ENCODE data around the gene CEP128.

Gene CEP128

DNA sequence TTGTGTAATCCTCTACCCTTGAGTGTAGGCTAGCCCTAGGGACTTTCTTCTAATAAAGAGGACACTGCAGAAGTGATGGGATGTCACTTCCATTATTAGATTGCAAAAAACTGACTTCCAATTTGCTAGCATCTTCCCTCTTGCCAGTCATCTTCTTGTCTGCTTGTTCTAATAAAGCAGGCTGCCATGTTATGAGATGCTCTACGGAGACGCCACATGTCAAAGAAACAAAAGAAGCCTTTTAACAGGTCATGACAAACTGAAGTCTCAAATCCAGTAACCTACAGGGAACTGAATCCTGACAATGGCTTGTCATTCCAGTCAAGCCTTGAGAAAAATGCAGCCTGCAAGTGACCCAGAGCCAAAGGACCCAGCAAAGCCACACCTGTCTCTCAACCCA lies 76.0 kb downstream of the CEP128 start:
- no peaks in the 10 kb centered on the region for H3K4me1 ChIP-seq (ENCODE audit: control insufficient read depth, insufficient read depth, low read length)
- no peaks in the 10 kb centered on the region for H3K36me3 ChIP-seq (ENCODE audit: control insufficient read depth, insufficient read depth, low read length)
- no peaks in the 10 kb centered on the region for H3K9me3 ChIP-seq (ENCODE audit: control insufficient read depth, low read length)
- H3K9ac ChIP-seq (ENCODE audit: low read length): no peak overlapping the region
- no peak overlapping the region for H3K4me3 ChIP-seq (ENCODE audit: low read length)
- H3K27me3 ChIP-seq (ENCODE audit: control insufficient read depth, insufficient read depth, low read length): no peaks in the 10 kb centered on the region

DNA sequence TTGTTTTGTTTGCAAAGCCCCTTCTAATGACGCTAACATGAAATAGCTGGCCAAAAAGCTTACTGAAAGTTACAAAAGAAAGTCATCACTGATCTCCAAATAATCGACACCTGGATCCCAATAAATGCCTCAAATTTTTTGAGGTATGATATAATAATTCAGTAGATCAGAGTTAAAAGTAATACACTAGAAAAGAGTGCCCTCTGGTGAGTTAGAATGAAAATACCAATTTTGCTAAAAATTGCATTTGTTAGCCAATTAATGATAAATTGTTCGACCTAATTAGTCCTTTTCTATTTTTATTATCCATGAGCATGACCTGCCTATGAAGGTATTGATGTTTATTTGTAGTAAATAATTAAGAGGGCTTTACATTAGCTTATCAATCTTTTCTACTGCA lies 78.6 kb downstream of the CEP128 start:
- Histone ChIP-seq H3K4me3 (ENCODE audit: low read length) (no peak overlapping the region), H3K9ac (ENCODE audit: low read length) (no peak overlapping the region), H3K27me3 (ENCODE audit: control insufficient read depth, insufficient read depth, low read length) (no peaks in the 10 kb centered on the region), H3K4me1 (ENCODE audit: control insufficient read depth, insufficient read depth, low read length) (no peaks in the 10 kb centered on the region), H3K36me3 (ENCODE audit: control insufficient read depth, insufficient read depth, low read length) (no peaks in the 10 kb centered on the region), H3K9me3 (ENCODE audit: control insufficient read depth, low read length) (no peaks in the 10 kb centered on the region)

DNA sequence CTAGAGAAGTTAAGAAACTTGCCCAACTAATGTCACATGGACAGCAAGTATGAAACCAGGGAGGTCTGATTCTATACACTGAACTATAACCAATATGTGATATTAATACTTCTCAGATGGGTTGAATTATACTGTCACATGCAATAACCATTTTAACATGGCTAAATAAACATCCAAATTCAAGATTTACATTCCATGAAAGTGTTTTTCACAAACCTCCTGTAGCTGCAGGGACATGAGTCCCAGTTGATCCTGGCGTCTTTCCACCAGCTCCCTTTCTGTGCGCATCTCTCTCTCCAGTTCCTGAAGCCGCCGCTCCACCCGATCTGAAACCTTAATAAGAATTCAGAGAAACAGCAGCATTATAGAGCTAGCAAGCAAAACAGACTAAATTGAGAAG lies 79.0 kb downstream of the CEP128 start:
- no peaks in the 10 kb centered on the region for H3K4me1 ChIP-seq (ENCODE audit: control insufficient read depth, insufficient read depth, low read length)
- no peaks in the 10 kb centered on the region for H3K9me3 ChIP-seq (ENCODE audit: control insufficient read depth, low read length)
- no peaks in the 10 kb centered on the region for H3K27me3 ChIP-seq (ENCODE audit: control insufficient read depth, insufficient read depth, low read length)
- no peak overlapping the region for H3K4me3 ChIP-seq (ENCODE audit: low read length)
- no peak overlapping the region for H3K9ac ChIP-seq (ENCODE audit: low read length)
- no peaks in the 10 kb centered on the region for H3K36me3 ChIP-seq (ENCODE audit: control insufficient read depth, insufficient read depth, low read length)

DNA sequence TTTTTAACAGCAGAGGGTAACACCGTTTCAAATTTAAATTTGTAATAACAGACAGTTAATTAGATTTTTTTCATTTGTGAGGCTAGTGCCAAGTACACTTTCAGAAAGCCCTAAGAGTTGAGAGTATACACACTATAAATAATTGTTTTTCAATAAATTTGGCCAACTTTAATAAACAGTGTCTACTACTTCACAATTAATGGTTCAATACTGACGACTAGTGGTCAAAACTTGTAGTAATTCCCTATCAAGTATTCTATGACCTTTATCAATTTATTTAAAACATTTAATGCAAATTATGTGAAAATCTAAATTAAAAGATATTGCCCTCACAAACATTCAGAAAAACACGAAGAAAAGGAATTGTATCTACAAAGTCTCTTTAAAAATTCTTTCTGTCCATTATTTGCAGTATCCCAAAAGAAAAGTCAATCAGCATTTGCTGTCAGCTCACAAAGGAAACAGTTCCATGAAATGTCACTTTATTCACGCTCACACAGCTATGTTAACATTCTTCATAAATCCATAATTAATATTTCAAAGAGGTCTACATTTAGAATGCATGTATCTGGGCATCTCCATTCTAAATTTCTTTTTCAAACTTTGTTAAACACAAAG lies 91.2 kb downstream of the CEP128 start:
- H3K4me1 ChIP-seq (ENCODE audit: control insufficient read depth, insufficient read depth, low read length): no peaks in the 10 kb centered on the region
- H3K36me3 ChIP-seq (ENCODE audit: control insufficient read depth, insufficient read depth, low read length): no peaks in the 10 kb centered on the region
- H3K9me3 ChIP-seq (ENCODE audit: control insufficient read depth, low read length): no peaks in the 10 kb centered on the region
- H3K9ac ChIP-seq (ENCODE audit: low read length): no peak overlapping the region
- H3K27me3 ChIP-seq (ENCODE audit: control insufficient read depth, insufficient read depth, low read length): no peaks in the 10 kb centered on the region
- no peak overlapping the region for H3K4me3 ChIP-seq (ENCODE audit: low read length)

DNA sequence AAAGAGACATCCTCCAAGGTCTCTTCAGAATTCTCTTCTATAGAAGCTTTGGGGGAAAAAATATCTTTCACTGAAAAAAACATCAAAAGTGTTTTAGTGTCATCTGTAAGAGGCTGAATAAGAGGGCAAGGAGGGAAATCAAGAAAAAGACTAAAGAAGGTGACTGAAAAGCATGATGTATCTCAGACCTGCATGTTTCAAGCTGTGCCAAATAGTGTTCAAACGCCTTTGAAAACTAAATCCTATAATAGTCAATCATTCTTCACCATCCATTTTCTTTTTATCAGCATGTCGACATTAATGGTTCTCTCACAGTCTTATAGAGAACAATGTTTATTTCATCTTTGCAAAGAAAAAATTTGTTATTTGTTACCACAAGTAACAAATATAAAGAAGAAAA lies 94.5 kb downstream of the CEP128 start:
- H3K9me3 ChIP-seq (ENCODE audit: control insufficient read depth, low read length): no peaks in the 10 kb centered on the region
- H3K4me1 ChIP-seq (ENCODE audit: control insufficient read depth, insufficient read depth, low read length): no peaks in the 10 kb centered on the region
- no peak overlapping the region for H3K4me3 ChIP-seq (ENCODE audit: low read length)
- H3K36me3 ChIP-seq (ENCODE audit: control insufficient read depth, insufficient read depth, low read length): no peaks in the 10 kb centered on the region
- no peaks in the 10 kb centered on the region for H3K27me3 ChIP-seq (ENCODE audit: control insufficient read depth, insufficient read depth, low read length)
- H3K9ac ChIP-seq (ENCODE audit: low read length): no peak overlapping the region

DNA sequence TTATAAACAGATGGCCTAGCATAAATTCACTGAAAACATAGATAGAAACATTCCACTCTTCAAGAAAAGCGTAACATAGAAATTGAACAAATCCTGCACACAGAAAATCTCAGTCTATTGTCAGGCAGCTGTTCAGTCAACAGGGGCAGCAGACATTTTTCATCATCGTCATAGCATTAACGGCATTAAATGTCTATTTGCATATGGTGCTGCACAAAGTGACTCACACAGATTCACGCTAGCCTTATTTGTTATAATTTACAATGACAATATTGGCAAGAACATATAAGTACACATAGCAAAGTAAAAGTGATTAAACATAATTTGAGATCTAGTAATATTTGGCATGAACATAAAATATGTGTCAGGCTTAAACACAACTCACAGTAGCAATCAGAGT lies 95.7 kb downstream of the CEP128 start:
- Histone ChIP-seq H3K27me3 (ENCODE audit: control insufficient read depth, insufficient read depth, low read length) (no peaks in the 10 kb centered on the region), H3K36me3 (ENCODE audit: control insufficient read depth, insufficient read depth, low read length) (no peaks in the 10 kb centered on the region), H3K9ac (ENCODE audit: low read length) (no peak overlapping the region), H3K4me3 (ENCODE audit: low read length) (no peak overlapping the region), H3K4me1 (ENCODE audit: control insufficient read depth, insufficient read depth, low read length) (no peaks in the 10 kb centered on the region), H3K9me3 (ENCODE audit: control insufficient read depth, low read length) (no peaks in the 10 kb centered on the region)

DNA sequence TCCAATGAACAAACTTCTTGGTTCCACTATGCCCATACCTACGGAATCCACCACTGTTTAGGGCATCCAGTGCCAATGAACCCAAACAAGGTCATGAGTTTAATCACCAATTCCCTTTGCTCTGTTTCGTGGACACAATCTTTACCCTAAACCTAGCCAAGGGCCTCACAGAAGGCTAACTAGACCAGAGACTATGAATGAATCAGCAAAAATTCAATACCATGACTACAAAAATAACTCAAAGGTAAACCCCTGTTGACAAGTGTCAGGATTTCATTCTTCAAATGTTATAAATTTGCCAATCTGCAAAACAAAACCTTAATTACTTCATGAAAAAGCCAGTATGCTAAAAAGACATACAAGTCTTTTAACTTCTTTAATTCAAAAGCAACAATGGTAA lies 96.7 kb downstream of the CEP128 start:
- H3K27me3 ChIP-seq (ENCODE audit: control insufficient read depth, insufficient read depth, low read length): no peaks in the 10 kb centered on the region
- H3K4me1 ChIP-seq (ENCODE audit: control insufficient read depth, insufficient read depth, low read length): no peaks in the 10 kb centered on the region
- H3K9ac ChIP-seq (ENCODE audit: low read length): no peak overlapping the region
- H3K9me3 ChIP-seq (ENCODE audit: control insufficient read depth, low read length): no peaks in the 10 kb centered on the region
- no peak overlapping the region for H3K4me3 ChIP-seq (ENCODE audit: low read length)
- no peaks in the 10 kb centered on the region for H3K36me3 ChIP-seq (ENCODE audit: control insufficient read depth, insufficient read depth, low read length)

DNA sequence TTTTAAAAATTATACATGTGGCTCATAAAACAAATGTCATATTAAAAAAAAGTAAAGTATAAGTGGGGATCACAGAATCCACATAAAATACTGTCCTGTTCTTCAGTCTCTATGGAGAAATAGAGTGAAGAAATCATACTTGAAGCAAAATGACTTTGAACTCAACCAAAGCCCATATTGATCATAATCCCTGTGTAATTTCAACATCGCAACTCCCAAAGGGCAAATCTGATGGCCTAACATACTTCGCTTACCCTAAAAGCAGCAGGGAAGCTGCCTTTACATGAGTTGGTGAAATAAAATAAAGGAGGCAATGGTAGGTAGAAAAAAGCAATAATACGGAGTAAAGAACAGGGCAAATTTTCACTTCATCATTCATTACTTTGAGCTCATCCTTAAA lies 101.8 kb downstream of the CEP128 start:
- H3K4me3 ChIP-seq (ENCODE audit: low read length): no peak overlapping the region
- no peak overlapping the region for H3K9ac ChIP-seq (ENCODE audit: low read length)
- no peaks in the 10 kb centered on the region for H3K36me3 ChIP-seq (ENCODE audit: control insufficient read depth, insufficient read depth, low read length)
- H3K9me3 ChIP-seq (ENCODE audit: control insufficient read depth, low read length): no peaks in the 10 kb centered on the region
- H3K27me3 ChIP-seq (ENCODE audit: control insufficient read depth, insufficient read depth, low read length): no peaks in the 10 kb centered on the region
- no peaks in the 10 kb centered on the region for H3K4me1 ChIP-seq (ENCODE audit: control insufficient read depth, insufficient read depth, low read length)

DNA sequence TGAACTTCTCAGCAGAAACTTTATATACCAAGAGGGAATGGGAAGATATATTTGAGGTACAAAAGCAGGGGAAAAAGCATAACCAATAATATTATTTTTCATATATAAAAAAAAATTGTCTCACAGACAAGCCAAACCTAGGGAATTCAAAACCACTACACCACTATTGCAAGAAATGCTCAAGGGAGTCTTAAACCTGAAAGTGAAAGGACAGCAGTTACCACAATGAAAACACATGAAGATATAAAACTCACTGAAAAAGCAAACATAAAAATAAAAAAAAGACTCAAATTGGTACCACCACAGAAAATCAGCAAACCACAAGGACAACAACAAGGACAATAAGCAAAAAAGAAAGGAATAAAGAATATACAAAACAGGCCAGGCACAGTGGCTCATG lies 131.9 kb downstream of the CEP128 start:
- no peaks in the 10 kb centered on the region for H3K36me3 ChIP-seq (ENCODE audit: control insufficient read depth, insufficient read depth, low read length)
- H3K4me1 ChIP-seq (ENCODE audit: control insufficient read depth, insufficient read depth, low read length): no peaks in the 10 kb centered on the region
- no peak overlapping the region for H3K9ac ChIP-seq (ENCODE audit: low read length)
- H3K4me3 ChIP-seq (ENCODE audit: low read length): no peak overlapping the region
- no peaks in the 10 kb centered on the region for H3K9me3 ChIP-seq (ENCODE audit: control insufficient read depth, low read length)
- H3K27me3 ChIP-seq (ENCODE audit: control insufficient read depth, insufficient read depth, low read length): no peaks in the 10 kb centered on the region

DNA sequence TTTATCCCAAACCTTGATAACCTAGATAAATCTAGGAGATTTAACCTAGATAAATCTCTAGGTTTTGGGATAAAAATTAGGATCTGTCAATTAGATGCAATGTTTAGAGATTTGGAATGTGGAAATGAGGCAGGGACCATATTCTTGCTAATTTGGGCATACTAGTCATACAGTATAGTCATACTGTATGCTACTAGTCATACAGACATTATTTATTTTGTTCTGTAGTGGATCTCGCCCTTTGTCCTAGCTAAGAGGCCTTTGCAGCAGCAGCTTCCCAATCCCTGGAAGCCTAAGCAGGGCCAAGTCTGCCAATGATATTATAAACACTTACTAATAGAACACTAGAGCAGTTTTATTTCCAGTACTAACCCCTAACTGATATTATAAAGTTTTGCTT lies 136.4 kb downstream of the CEP128 start:
- no peaks in the 10 kb centered on the region for H3K9me3 ChIP-seq (ENCODE audit: control insufficient read depth, low read length)
- no peak overlapping the region for H3K9ac ChIP-seq (ENCODE audit: low read length)
- H3K4me3 ChIP-seq (ENCODE audit: low read length): no peak overlapping the region
- no peaks in the 10 kb centered on the region for H3K4me1 ChIP-seq (ENCODE audit: control insufficient read depth, insufficient read depth, low read length)
- no peaks in the 10 kb centered on the region for H3K36me3 ChIP-seq (ENCODE audit: control insufficient read depth, insufficient read depth, low read length)
- no peaks in the 10 kb centered on the region for H3K27me3 ChIP-seq (ENCODE audit: control insufficient read depth, insufficient read depth, low read length)

DNA sequence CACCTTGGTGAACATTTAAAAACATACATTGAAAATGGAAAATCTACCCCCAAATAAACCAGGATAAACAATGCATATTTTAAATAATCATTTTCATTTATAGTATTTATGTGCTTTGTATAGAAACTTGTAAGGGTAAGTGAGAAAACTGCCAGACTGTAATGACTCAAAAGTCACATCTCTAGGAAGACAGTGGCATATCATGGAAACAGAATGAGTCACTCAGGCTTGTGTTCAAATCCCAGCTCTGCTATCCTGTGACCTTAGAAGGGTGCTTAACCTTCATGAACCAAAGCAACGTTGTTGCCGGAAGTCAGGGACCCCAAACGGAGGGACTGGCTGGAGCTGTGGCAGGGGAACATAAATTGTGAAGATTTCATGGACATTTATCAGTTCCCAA lies 142.7 kb downstream of the CEP128 start:
- no peaks in the 10 kb centered on the region for H3K27me3 ChIP-seq (ENCODE audit: control insufficient read depth, insufficient read depth, low read length)
- H3K9ac ChIP-seq (ENCODE audit: low read length): no peak overlapping the region
- no peak overlapping the region for H3K4me3 ChIP-seq (ENCODE audit: low read length)
- H3K9me3 ChIP-seq (ENCODE audit: control insufficient read depth, low read length): no peaks in the 10 kb centered on the region
- H3K4me1 ChIP-seq (ENCODE audit: control insufficient read depth, insufficient read depth, low read length): no peaks in the 10 kb centered on the region
- H3K36me3 ChIP-seq (ENCODE audit: control insufficient read depth, insufficient read depth, low read length): no peaks in the 10 kb centered on the region

DNA sequence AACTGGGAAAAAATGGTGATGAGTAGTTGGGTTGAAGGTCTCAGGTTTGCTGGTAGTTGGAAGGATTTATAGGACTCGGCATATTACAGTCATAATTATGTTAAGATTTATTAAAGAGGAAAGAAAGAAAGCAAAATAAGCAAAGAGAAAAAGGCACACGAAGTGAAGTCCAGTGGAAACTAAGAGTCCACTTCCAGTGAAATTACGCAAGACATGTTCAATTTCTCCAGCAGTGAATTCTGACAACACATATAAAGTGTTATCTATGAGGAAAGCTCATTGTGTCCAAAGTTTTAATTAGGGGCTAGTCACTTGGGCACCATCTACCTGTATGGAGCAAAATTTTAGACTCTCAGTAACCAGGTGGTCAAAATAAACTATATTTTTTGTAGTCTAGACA lies 143.3 kb downstream of the CEP128 start:
- Histone ChIP-seq H3K36me3 (ENCODE audit: control insufficient read depth, insufficient read depth, low read length) (no peaks in the 10 kb centered on the region), H3K27me3 (ENCODE audit: control insufficient read depth, insufficient read depth, low read length) (no peaks in the 10 kb centered on the region), H3K4me3 (ENCODE audit: low read length) (no peak overlapping the region), H3K9ac (ENCODE audit: low read length) (no peak overlapping the region), H3K4me1 (ENCODE audit: control insufficient read depth, insufficient read depth, low read length) (no peaks in the 10 kb centered on the region), H3K9me3 (ENCODE audit: control insufficient read depth, low read length) (no peaks in the 10 kb centered on the region)

DNA sequence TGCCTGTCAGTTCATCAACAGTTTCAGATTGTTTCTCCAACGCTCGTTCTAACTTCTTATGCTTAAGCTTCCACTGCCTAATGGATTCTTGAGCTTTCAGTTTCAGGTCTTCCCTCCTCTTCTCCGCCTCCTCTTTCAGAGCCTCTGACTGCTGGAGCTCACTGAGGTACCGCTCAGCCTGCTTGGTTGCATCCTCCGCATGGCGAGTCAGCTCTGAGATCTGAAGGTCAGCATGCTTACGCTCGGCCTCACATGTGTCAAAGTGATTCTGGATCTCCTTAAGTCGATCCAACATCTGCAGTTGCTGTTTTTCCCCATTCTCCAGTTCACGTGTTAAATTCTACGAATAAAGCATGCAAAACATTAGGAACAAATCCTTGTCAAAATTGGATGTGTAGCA lies 148.8 kb downstream of the CEP128 start:
- Histone ChIP-seq H3K27me3 (ENCODE audit: control insufficient read depth, insufficient read depth, low read length) (no peaks in the 10 kb centered on the region), H3K4me1 (ENCODE audit: control insufficient read depth, insufficient read depth, low read length) (no peaks in the 10 kb centered on the region), H3K9ac (ENCODE audit: low read length) (no peak overlapping the region), H3K36me3 (ENCODE audit: control insufficient read depth, insufficient read depth, low read length) (no peaks in the 10 kb centered on the region), H3K9me3 (ENCODE audit: control insufficient read depth, low read length) (no peaks in the 10 kb centered on the region), H3K4me3 (ENCODE audit: low read length) (no peak overlapping the region)
